ENCODE data around the gene SYDE1.

GRCh38 chr19:15104411-15104810 lies 2.8 kb upstream of the SYDE1 start:
- no peak for TF ChIP-seq CTCF (conservative IDR thresholded peaks at IDR 0.05; ENCODE audit: low read length)
- TF ChIP-seq EZH2phosphoT487 (IDR thresholded peaks at IDR 0.05; ENCODE audit: borderline replicate concordance), result no peak

Measured in Loucy (cell line).